Stomach smooth muscle (tissue), 2 donors: ENCODE results near the gene ZNF254.
A peak's percentile ranks its signal among the peaks of the same experiment; 100 is the strongest.
"Not testable (repeated sequence)": the region's sequence is repeated elsewhere in the genome, so short reads cannot be mapped to it uniquely, and the experiment has no call there.

ENCODE experiments used
- H3K27ac ChIP-seq: one replicate; pipeline ENCODE4 v1.7.0; 2013; ENCODE audit warnings: mild to moderate bottlenecking, low read length, inconsistent platforms
- H3K27me3 ChIP-seq, 2 donors: one replicate each; pipeline ENCODE4 v1.7.0; 2013; ENCODE audit warnings: low read length in 2 of 2; ENCODE audit not compliant: insufficient read depth in 2 of 2, control insufficient read depth in 1 of 2
- H3K36me3 ChIP-seq, 2 donors: one replicate each; pipeline ENCODE4 v1.7.0; 2013; ENCODE audit warnings: low read length in 2 of 2; ENCODE audit not compliant: control insufficient read depth in 2 of 2, insufficient read depth in 2 of 2
- H3K4me1 ChIP-seq: one replicate; pipeline ENCODE4 v1.7.0; 2013; ENCODE audit warnings: low read length; ENCODE audit not compliant: control insufficient read depth, insufficient read depth
- H3K4me3 ChIP-seq, 2 donors: one replicate each; pipeline ENCODE4 v1.7.0; 2013; ENCODE audit warnings: low read length in 2 of 2
- H3K9ac ChIP-seq, 2 donors: one replicate each; pipeline ENCODE4 v1.7.0; 2013; ENCODE audit warnings: low read length in 2 of 2, mild to moderate bottlenecking in 1 of 2
- H3K9me3 ChIP-seq, 2 donors: one replicate each; pipeline ENCODE4 v1.7.0; 2013; ENCODE audit warnings: low read length in 2 of 2; ENCODE audit not compliant: control insufficient read depth in 2 of 2
- donor health status: healthy.
- donor health status: Pancreatic carcinoma.

Gene ZNF254

GRCh38 chr19:24086974-24087595, at the start of gene ZNF254:
TSS of gene ZNF254 (plus strand) at chr19:24087187. CDS start at chr19:24087308, 121 bp downstream.
- Histone ChIP-seq H3K27ac (peak within 1 kb of the TSS; percentile 67), H3K4me3 (peak within 1 kb of the TSS; percentile 94 to 96), H3K9ac (peak within 1 kb of the TSS; percentile 94 to 96), H3K36me3 (no peaks in the 10 kb centered on the region), H3K9me3 (no peaks in the 10 kb centered on the region), H3K27me3 (no peaks in the 10 kb centered on the region), H3K4me1 (peaks cover 6% of the 10 kb centered on the region)

GRCh38 chr19:24040621-24041020, 46.4 kb upstream of the ZNF254 start:
- no peaks in the 10 kb centered on the region for H3K9me3 ChIP-seq
- peaks cover 16 to 17% of the 10 kb centered on the region in 2 donors for H3K36me3 ChIP-seq
- H3K9ac ChIP-seq: no peak overlapping the region
- no peaks in the 10 kb centered on the region for H3K27me3 ChIP-seq
- H3K4me1 ChIP-seq: peaks cover 2% of the 10 kb centered on the region
- no peak overlapping the region for H3K4me3 ChIP-seq
- no peak overlapping the region for H3K27ac ChIP-seq

GRCh38 chr19:24041326-24041725, 45.7 kb upstream of the ZNF254 start:
- H3K27ac ChIP-seq: not testable (repeated sequence)
- peaks cover 16 to 17% of the 10 kb centered on the region in 2 donors for H3K36me3 ChIP-seq

GRCh38 chr19:24046550-24046949, 40.4 kb upstream of the ZNF254 start:
- no peaks in the 10 kb centered on the region for H3K4me1 ChIP-seq
- no peak overlapping the region for H3K9ac ChIP-seq
- peaks cover 33 to 41% of the 10 kb centered on the region in 2 donors for H3K36me3 ChIP-seq
- H3K9me3 ChIP-seq: no peaks in the 10 kb centered on the region
- no peak overlapping the region for H3K27ac ChIP-seq
- no peak overlapping the region for H3K4me3 ChIP-seq
- H3K27me3 ChIP-seq: no peaks in the 10 kb centered on the region

More at GRCh38 chr19:24041326-24041725, 45.7 kb upstream of the ZNF254 start:
- not testable (repeated sequence) for H3K9ac ChIP-seq, H3K4me1 ChIP-seq, H3K9me3 ChIP-seq, H3K4me3 ChIP-seq, H3K27me3 ChIP-seq

- peaks cover 41 to 54% of the 10 kb centered on the region in 2 donors for H3K36me3 ChIP-seq
- no peak overlapping the region for H3K9ac ChIP-seq
- H3K27ac ChIP-seq: no peak overlapping the region
- H3K4me3 ChIP-seq: no peak overlapping the region
- no peaks in the 10 kb centered on the region for H3K9me3 ChIP-seq
- no peaks in the 10 kb centered on the region for H3K4me1 ChIP-seq
- H3K27me3 ChIP-seq: no peaks in the 10 kb centered on the region
Observed at GRCh38 chr19:24048261-24048660, 38.7 kb upstream of the ZNF254 start.

- Histone ChIP-seq H3K4me1 (no peaks in the 10 kb centered on the region), H3K27ac (no peak overlapping the region), H3K9me3 (no peaks in the 10 kb centered on the region), H3K36me3 (peaks cover 50 to 66% of the 10 kb centered on the region in 2 donors), H3K27me3 (no peaks in the 10 kb centered on the region), H3K4me3 (no peak overlapping the region), H3K9ac (no peak overlapping the region)
Observed at GRCh38 chr19:24049537-24049936, 37.5 kb upstream of the ZNF254 start.

GRCh38 chr19:24051516-24051915, 35.5 kb upstream of the ZNF254 start:
- no peaks in the 10 kb centered on the region for H3K27me3 ChIP-seq
- no peaks in the 10 kb centered on the region for H3K4me1 ChIP-seq
- peaks cover 59 to 73% of the 10 kb centered on the region in 2 donors for H3K36me3 ChIP-seq
- no peaks in the 10 kb centered on the region for H3K9me3 ChIP-seq
- H3K9ac ChIP-seq: no peak overlapping the region
- no peak overlapping the region for H3K27ac ChIP-seq
- H3K4me3 ChIP-seq: no peak overlapping the region

- H3K4me3 ChIP-seq: no peak overlapping the region
- H3K4me1 ChIP-seq: no peaks in the 10 kb centered on the region
- H3K27me3 ChIP-seq: no peaks in the 10 kb centered on the region
- no peak overlapping the region for H3K9ac ChIP-seq
- H3K27ac ChIP-seq: no peak overlapping the region
- H3K9me3 ChIP-seq: no peaks in the 10 kb centered on the region
- peaks cover 58 to 72% of the 10 kb centered on the region in 2 donors for H3K36me3 ChIP-seq
Observed at GRCh38 chr19:24052811-24053210, 34.2 kb upstream of the ZNF254 start.

- Histone ChIP-seq H3K4me3 (no peak overlapping the region), H3K27me3 (no peaks in the 10 kb centered on the region), H3K27ac (no peak overlapping the region), H3K9ac (no peak overlapping the region), H3K36me3 (peaks cover 52 to 70% of the 10 kb centered on the region in 2 donors), H3K9me3 (no peaks in the 10 kb centered on the region), H3K4me1 (no peaks in the 10 kb centered on the region)
Observed at GRCh38 chr19:24053601-24054000, 33.4 kb upstream of the ZNF254 start.

- H3K9me3 ChIP-seq: no peaks in the 10 kb centered on the region
- H3K4me1 ChIP-seq: no peaks in the 10 kb centered on the region
- no peak overlapping the region for H3K27ac ChIP-seq
- H3K27me3 ChIP-seq: no peaks in the 10 kb centered on the region
- no peak overlapping the region for H3K4me3 ChIP-seq
- no peak overlapping the region for H3K9ac ChIP-seq
- H3K36me3 ChIP-seq: peaks cover 56 to 73% of the 10 kb centered on the region in 2 donors
Observed at GRCh38 chr19:24054044-24054935, 32.7 kb upstream of the ZNF254 start.

- Histone ChIP-seq H3K4me1 (no peaks in the 10 kb centered on the region), H3K9ac (no peak overlapping the region), H3K27me3 (no peaks in the 10 kb centered on the region), H3K9me3 (no peaks in the 10 kb centered on the region), H3K36me3 (peaks cover 53 to 72% of the 10 kb centered on the region in 2 donors), H3K27ac (no peak overlapping the region), H3K4me3 (no peak overlapping the region)
Observed at GRCh38 chr19:24055548-24055947, 31.4 kb upstream of the ZNF254 start.
